ENCODE data around the gene NPAT. TPM values are rescaled to one million over a fixed set of nuclear protein-coding genes. Genes with fewer than 3 reads are reported as not detected.
"Not testable (repeated sequence)": the region's sequence is repeated elsewhere in the genome, so short reads cannot be mapped to it uniquely, and the experiment has no call there.

NPAT gene
- polyA plus RNA-seq, 6 donors from 2014 or later, result 12.7 to 37.5 (median 30.2) TPM

DNA sequence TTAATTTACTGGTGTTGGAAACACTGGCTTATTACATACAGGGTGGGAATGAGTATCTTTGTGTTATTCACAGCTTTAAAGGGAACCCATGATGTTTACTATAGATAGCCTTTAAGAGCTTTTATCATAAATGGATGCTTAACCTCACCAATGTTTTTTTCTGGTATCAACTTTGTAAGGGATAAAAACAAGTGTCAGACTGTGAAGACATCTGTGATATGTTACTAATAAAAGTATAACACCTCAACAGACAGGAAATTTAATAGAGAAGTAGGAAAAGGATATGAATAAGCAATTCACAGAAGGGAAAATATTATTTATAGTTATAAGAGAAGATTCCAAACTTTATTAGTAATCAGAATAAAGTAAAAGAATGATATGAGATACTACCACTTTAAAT is 54.8 kb downstream of the NPAT start:
- DNase-seq (no peak), ATAC-seq (ENCODE audit: low read depth in 2 of 2) (no peak)
- peaks cover 22 to 23% of the 10 kb centered on the region in 2 donors for H3K36me3 Mint-ChIP-seq
- H3K4me3 Mint-ChIP-seq, result no peak overlapping the region
- peak overlapping the region in 4 of 6 donors; percentile 43 to 82 (median 64) for H3K27ac Mint-ChIP-seq
- peaks cover 6 to 12% (median 11%) of the 10 kb centered on the region in 3 donors for H3K4me1 Mint-ChIP-seq
- no peaks in the 10 kb centered on the region for H3K9me3 Mint-ChIP-seq
- H3K27me3 Mint-ChIP-seq, result no peaks in the 10 kb centered on the region

DNA sequence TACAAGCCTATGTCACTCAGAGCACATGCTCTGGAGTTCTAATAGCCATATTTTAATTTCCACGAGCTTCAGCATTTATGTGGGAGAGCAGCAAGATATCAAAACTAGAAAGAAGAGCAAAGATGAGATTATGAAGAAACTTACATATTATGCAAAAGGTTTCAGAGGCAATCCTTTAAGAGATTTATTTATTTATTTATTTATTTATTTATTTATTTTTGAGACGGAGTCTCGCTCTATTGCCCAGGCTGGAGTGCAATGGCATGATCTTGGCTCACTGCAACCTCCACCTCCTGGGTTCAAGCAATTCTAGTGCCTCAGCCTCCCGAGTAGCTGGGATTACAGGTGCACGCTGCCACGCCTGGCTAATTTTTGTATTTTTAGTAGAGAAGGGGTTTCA is 59.6 kb downstream of the NPAT start:
- ATAC-seq (ENCODE audit: low read depth in 2 of 2); H3K27ac Mint-ChIP-seq; DNase-seq; H3K4me3 Mint-ChIP-seq; H3K27me3 Mint-ChIP-seq; H3K9me3 Mint-ChIP-seq: not testable (repeated sequence)
- Mint-ChIP-seq H3K4me1 (peaks cover 4 to 24% (median 12%) of the 10 kb centered on the region in 3 donors), H3K36me3 (peaks cover 0 to 10% of the 10 kb centered on the region in 2 donors)

DNA sequence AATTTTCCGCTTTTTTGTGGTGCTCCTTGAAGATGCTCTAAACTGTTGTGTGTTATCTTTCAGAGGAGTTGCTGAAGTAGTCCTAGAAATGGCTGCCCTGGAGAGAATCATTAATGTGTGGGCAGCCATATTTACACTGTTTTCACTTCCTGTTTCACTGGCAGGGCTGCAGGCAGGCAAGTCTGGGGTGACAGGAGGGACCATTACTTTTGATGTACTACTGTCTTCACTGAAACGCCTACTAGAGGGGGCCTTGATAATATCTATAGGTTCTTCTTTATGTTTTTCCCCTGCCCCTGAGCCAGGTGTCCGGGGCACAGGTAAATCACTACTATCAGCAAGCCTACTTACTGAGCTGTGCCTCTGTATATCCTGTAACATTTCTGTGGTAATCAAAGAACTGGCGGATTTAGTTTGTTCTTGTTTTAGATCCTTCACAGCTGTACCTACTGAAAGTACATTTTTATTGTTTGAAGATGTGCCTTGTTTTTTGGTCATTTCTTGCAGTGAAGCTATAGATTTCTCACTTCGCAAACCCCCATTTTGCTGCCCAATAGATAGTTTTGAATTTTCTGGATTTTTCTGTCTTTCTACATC is 61.4 kb downstream of the NPAT start:
- DNase-seq (peak; percentile 67), ATAC-seq (ENCODE audit: low read depth in 2 of 2) (peak; percentile 100)
- Mint-ChIP-seq H3K27me3 (no peaks in the 10 kb centered on the region), H3K27ac (peak overlapping the region; percentile 67 to 95 (median 90)), H3K9me3 (no peaks in the 10 kb centered on the region), H3K4me3 (peak overlapping the region in 1 of 8 donors; percentile 7), H3K4me1 (peaks cover 4 to 18% (median 12%) of the 10 kb centered on the region in 3 donors), H3K36me3 (peaks cover 0 to 9% of the 10 kb centered on the region in 2 donors)

DNA sequence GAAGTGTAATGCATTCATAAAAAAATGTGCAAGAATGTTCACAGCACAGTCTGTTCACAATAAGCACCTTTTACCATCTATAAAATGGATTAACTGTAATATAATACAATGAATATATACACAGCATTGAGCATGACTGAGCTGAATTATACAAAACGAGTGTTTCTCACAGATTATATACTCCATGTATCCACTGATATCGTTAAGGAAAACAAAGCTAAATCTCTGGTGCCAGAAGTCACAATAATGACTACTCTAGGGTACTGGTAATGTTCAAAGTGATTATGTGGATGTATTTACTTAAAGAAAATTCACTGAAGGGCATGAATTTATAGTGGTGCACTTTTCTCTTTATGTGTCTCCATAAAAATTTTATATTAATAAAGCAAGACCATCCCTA is 67.8 kb downstream of the NPAT start:
- no peaks in the 10 kb centered on the region for H3K27me3 Mint-ChIP-seq
- no peak for ATAC-seq (ENCODE audit: low read depth in 2 of 2)
- H3K9me3 Mint-ChIP-seq, result no peaks in the 10 kb centered on the region
- DNase-seq, result no peak
- peaks cover 4 to 26% of the 10 kb centered on the region in 2 donors for H3K36me3 Mint-ChIP-seq
- no peaks in the 10 kb centered on the region for H3K4me1 Mint-ChIP-seq
- no peak overlapping the region for H3K4me3 Mint-ChIP-seq
- no peak overlapping the region for H3K27ac Mint-ChIP-seq

DNA sequence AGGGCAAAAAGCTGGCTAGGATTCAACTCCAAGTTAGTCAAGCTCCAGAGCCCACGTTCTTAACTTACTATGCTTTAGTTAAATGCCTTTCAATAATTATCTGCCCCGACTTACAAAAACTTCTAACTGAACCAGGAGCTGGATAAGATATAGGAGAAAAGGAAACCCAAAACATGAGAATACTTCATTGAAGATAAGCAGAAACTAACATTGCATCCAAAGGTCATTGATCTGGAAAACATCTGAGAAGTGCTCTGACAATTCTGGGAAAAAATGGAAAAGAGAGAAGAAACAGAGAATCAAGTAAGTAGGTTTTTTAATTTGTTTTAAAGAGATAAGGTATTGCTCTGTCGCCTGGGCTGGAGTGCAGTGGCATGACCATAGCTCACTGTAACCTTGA is 73.9 kb downstream of the NPAT start:
- Mint-ChIP-seq H3K27me3 (no peaks in the 10 kb centered on the region), H3K36me3 (peaks cover 32 to 33% of the 10 kb centered on the region in 2 donors), H3K4me3 (no peak overlapping the region), H3K27ac (no peak overlapping the region), H3K9me3 (peaks cover 0 to 1% (median 0%) of the 10 kb centered on the region in 7 donors), H3K4me1 (no peaks in the 10 kb centered on the region)
- ATAC-seq (ENCODE audit: low read depth in 2 of 2) (no peak), DNase-seq (no peak)

DNA sequence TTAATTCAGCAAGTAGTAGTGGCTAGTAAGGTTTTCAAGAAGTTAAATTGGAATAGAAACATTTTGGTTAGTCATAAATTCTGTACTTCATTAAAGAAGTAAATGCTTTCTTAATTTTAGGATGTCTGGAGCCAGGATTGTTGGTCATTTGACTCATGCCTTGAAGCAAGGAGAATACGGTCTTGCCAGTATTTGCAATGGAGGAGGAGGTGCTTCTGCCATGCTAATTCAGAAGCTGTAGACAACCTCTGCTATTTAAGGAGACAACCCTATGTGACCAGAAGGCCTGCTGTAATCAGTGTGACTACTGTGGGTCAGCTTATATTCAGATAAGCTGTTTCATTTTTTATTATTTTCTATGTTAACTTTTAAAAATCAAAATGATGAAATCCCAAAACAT is 75.3 kb downstream of the NPAT start:
- ATAC-seq (ENCODE audit: low read depth in 2 of 2) (no peak), DNase-seq (no peak)
- Mint-ChIP-seq H3K9me3 (peaks cover 0 to 1% (median 0%) of the 10 kb centered on the region in 7 donors), H3K27me3 (no peaks in the 10 kb centered on the region), H3K4me3 (no peak overlapping the region), H3K36me3 (peaks cover 30 to 33% of the 10 kb centered on the region in 2 donors), H3K27ac (peak overlapping the region in 1 of 6 donors; percentile 55), H3K4me1 (no peaks in the 10 kb centered on the region)

DNA sequence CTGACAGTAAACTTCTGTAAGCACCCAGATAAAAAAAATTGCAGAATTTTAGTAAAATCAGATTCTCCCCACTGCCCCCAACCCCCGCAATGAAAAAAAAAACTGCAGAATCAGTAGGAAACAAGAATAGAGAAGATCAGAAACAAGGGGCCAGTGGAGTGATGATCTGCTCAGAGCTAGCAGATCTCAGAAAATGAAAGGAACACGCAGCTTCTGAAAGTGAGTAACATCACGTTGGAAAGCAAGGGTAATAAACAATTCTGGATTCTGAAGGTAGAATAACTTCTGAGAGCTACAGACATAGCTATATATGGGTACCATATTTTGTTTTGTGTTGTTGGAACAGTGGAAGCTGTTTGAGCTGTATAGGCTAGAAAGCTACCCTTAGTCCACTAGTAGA is 77.8 kb downstream of the NPAT start:
- DNase-seq (no peak), ATAC-seq (ENCODE audit: low read depth in 2 of 2) (no peak)
- peaks cover 24 to 37% of the 10 kb centered on the region in 2 donors for H3K36me3 Mint-ChIP-seq

DNA sequence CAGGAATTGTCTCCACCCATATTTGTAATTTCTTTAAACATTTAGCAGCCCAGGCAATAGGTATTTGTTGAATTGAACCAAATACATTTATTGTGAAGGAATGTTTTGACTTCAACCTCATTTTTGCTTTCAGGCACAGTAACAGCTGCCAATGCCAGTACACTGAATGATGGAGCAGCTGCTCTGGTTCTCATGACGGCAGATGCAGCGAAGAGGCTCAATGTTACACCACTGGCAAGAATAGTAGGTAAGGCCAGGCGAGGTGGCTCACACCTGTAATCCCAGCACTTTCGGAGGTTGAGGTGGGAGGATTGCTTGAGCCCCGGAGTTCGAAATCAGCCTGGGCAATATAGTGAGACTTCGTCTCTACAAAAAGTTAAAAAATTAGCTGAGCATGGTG is 80.1 kb downstream of the NPAT start:
- Mint-ChIP-seq H3K27ac (no peak overlapping the region), H3K36me3 (peaks cover 18 to 36% of the 10 kb centered on the region in 2 donors), H3K27me3 (no peaks in the 10 kb centered on the region), H3K9me3 (peaks cover 0 to 1% (median 0%) of the 10 kb centered on the region in 7 donors), H3K4me3 (no peak overlapping the region), H3K4me1 (peaks cover 0 to 4% (median 0%) of the 10 kb centered on the region in 3 donors)
- DNase-seq (no peak), ATAC-seq (ENCODE audit: low read depth in 2 of 2) (no peak)

More for the DNA sequence above, 77.8 kb downstream of the NPAT start:
- H3K4me3 Mint-ChIP-seq, result no peak overlapping the region
- peaks cover 0 to 4% (median 0%) of the 10 kb centered on the region in 3 donors for H3K4me1 Mint-ChIP-seq
- H3K27me3 Mint-ChIP-seq, result no peaks in the 10 kb centered on the region
- H3K27ac Mint-ChIP-seq, result peak overlapping the region in 2 of 6 donors; percentile 5 to 34
- peaks cover 0 to 1% (median 0%) of the 10 kb centered on the region in 7 donors for H3K9me3 Mint-ChIP-seq

DNA sequence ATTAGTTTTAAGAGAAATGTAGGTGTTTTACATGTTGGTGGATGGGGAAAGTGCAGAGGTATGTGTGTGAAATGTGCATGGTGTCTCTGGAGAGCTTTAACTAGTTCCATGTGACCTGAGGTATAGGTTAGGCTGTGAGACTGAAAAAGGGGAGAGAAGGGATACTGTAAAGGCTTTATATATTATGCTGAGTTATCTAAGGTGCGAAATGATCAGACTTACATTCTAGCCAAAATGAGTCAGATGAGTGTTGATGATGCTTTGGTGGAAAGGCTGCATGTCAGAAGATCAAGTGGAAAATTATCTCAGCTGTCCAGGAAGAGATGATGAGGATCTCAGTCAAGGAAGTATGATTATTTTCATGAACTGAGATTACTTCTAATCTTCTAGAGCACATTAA is 85.2 kb downstream of the NPAT start:
- Mint-ChIP-seq H3K27me3 (no peaks in the 10 kb centered on the region), H3K36me3 (peaks cover 7 to 22% of the 10 kb centered on the region in 2 donors), H3K27ac (peak overlapping the region in 1 of 6 donors; percentile 29), H3K4me1 (peaks cover 0 to 4% (median 0%) of the 10 kb centered on the region in 3 donors), H3K4me3 (no peak overlapping the region), H3K9me3 (no peaks in the 10 kb centered on the region)
- ATAC-seq (ENCODE audit: low read depth in 2 of 2) (no peak), DNase-seq (no peak)

DNA sequence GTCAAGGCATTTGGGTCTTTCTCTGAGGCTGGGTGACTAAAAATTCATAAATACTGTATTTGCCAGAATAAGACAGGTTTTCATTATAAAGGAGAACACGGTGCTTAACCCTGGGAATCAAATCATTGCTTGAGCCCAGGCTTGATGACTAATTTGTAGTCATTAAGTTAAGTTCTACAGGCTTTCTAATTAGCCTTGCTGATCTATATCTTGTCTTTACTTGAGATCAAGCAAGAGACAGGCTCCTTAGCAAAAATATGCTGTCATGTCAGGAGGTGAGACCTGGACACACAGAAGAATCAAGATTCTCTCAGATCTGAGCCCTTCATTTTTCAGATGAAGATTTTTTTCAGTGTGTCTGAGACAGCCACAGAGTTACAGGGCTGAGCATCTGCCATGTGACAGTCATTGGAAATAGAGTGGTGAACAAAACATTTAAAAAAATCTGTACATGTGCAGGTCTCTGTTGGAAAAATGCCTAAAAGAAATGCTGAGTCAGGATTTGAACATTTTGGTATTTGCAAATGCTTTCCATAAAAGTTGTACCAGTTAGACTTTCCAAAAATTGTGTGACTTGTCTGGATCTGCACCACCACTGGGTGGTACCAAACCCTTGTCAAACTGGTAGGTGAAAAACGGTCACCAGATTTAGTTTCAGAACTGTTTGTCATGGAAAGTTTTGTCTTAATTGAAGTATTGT is 86.4 kb downstream of the NPAT start:
- ATAC-seq (ENCODE audit: low read depth in 2 of 2), result no peak

DNA sequence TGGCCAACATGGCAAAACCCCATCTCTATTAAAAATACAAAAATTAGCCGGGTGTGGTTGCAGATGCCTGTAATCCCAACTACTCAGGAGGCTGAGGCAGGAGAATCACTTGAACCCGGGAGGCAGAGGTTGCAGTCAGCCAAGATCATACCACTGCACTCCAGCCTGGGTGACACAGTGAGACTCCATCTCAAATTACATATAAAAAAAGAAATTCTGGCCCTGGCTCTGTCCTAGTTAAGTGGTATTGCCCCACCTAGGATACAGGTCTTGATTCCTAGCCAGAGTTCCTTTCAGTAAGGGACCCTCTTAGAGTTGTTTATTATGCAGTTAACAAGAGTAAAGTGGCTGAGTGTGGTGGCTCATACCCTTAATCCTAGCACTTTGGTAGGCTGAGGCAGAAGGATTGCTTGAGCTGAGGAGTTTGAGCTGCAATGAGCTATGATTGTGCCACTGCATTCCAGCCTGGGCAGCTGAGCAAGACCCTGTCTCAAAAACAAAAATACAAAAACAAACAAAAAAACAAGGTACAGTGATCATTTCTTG is 89.4 kb downstream of the NPAT start:
- H3K27me3 Mint-ChIP-seq; H3K4me3 Mint-ChIP-seq; H3K36me3 Mint-ChIP-seq; H3K4me1 Mint-ChIP-seq; ATAC-seq (ENCODE audit: low read depth in 2 of 2); H3K9me3 Mint-ChIP-seq; DNase-seq: not testable (repeated sequence)
- H3K27ac Mint-ChIP-seq, result peak overlapping the region in 1 of 6 donors; percentile 42

More for the DNA sequence above, 86.4 kb downstream of the NPAT start:
- H3K27ac Mint-ChIP-seq, result peak overlapping the region in 1 of 6 donors; percentile 18
- DNase-seq, result no peak
- H3K36me3 Mint-ChIP-seq, result peaks cover 3 to 21% of the 10 kb centered on the region in 2 donors
- H3K27me3 Mint-ChIP-seq, result no peaks in the 10 kb centered on the region
- H3K4me3 Mint-ChIP-seq, result no peak overlapping the region
- peaks cover 0 to 4% (median 0%) of the 10 kb centered on the region in 3 donors for H3K4me1 Mint-ChIP-seq
- H3K9me3 Mint-ChIP-seq, result no peaks in the 10 kb centered on the region

DNA sequence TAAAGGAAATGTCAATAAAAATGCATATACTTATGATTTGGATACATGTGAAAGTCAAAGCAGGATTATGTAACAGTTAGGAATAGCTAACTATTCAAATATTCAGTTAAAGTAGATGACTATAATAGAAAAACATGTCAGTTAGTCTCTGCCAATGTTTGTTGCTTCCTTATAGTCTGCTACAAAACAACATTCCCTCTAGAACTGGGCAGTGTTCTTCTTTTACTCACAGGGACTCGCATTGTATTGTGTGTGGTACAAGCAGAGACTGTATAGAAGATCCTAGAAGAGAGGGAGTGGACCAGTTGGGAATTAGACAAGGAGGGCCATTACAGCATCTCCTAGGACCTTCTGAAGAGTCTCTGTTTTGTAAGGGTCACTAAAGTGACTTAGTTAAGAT is 90.4 kb downstream of the NPAT start:
- DNase-seq, result no peak
- ATAC-seq (ENCODE audit: low read depth in 2 of 2), result no peak
- Mint-ChIP-seq H3K4me1 (peaks cover 0 to 6% (median 0%) of the 10 kb centered on the region in 3 donors), H3K4me3 (no peak overlapping the region), H3K27ac (no peak overlapping the region), H3K36me3 (peaks cover 3 to 7% of the 10 kb centered on the region in 2 donors), H3K9me3 (no peaks in the 10 kb centered on the region), H3K27me3 (no peaks in the 10 kb centered on the region)

DNA sequence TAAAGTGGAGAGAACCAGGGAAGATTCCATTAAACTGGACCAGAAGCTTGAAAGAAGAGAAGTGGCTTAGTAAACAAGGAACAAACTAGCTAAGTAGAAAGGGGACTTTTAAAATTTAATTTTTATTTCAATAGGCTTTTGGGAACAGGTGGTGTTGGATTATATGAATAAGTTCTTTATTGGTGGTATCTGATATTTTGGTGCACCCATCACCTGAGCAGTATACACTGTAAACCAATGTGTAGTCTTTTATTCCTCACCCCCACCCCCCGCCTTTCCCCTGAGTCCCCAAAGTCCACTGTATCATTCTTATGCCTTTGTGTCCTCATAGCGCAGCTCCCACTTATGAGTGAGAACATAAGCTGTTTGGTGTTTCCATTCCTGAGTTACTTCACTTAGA is 93.7 kb downstream of the NPAT start:
- Mint-ChIP-seq H3K9me3 (no peaks in the 10 kb centered on the region), H3K4me1 (peaks cover 17 to 27% (median 18%) of the 10 kb centered on the region in 3 donors), H3K36me3 (peaks cover 6 to 10% of the 10 kb centered on the region in 2 donors), H3K4me3 (no peak overlapping the region), H3K27ac (peak overlapping the region in 3 of 6 donors; percentile 12 to 51 (median 18)), H3K27me3 (no peaks in the 10 kb centered on the region)
- ATAC-seq (ENCODE audit: low read depth in 2 of 2) (no peak), DNase-seq (no peak)

DNA sequence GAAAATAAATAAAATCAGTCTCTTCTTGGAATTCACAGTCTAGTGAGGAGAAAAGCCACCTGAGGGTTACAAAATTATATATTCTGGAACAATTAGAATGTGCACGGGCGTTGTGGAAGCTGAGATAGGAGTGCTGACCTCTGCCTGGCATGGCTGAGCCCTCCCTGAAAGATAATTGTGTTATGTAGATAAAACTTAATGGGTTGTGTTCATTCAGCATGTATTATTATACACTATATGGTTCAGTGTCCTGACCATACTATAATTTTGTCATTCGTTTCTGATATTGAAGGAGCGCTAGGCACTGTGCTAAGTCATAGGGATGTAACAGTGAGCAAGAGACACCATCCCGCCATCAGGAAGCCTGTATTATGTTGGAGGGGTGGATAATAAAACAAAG is 97.3 kb downstream of the NPAT start:
- Mint-ChIP-seq H3K27ac (peak overlapping the region in 3 of 6 donors; percentile 27 to 70 (median 50)), H3K9me3 (no peaks in the 10 kb centered on the region), H3K36me3 (peaks cover 6 to 8% of the 10 kb centered on the region in 2 donors), H3K4me3 (no peak overlapping the region), H3K4me1 (peaks cover 34 to 49% (median 38%) of the 10 kb centered on the region in 3 donors), H3K27me3 (no peaks in the 10 kb centered on the region)
- ATAC-seq (ENCODE audit: low read depth in 2 of 2) (no peak), DNase-seq (no peak)

Data from naive B cell (primary cell).